GM12878 (cell line): Measurements from ENCODE around the gene LRRFIP2. TPM values are rescaled to one million over a fixed set of nuclear protein-coding genes. Genes with fewer than 3 reads are reported as not detected.

Experiments
- ATAC-seq: fragments of 200-7000 bp; cut with Tn5 transposase; 3 replicates; pipeline ENCODE4 v1.9.1; 2020; ENCODE audit warnings: mild to moderate bottlenecking, moderate library complexity
- BruUV-seq: library from RNA; stranded (reverse); fragments of 400-500 nt; replicated peaks from 2 replicates; lab custom pipeline; 2021; lab: Mats Ljungman, UMichigan
- CTCF ChIA-PET: fragments of 300-600 bp; sonication (Branson Sonifier 250); formaldehyde crosslinking; extraction: SDS; loops from one replicate; lab custom pipeline; 2021; ENCODE audit warnings: inconsistent platforms; lab: Yijun Ruan, JAX
- POLR2A ChIA-PET: fragments of 350-600 bp; formaldehyde crosslinking; extraction: SDS; loops from one replicate; lab custom pipeline; 2021; ENCODE audit warnings: inconsistent platforms; lab: Charles Lee
- RAD21 ChIA-PET: fragments of 300-600 bp; sonication (Branson Sonifier 250); formaldehyde crosslinking; loops from one replicate; lab custom pipeline; 2023; ENCODE audit warnings: antibody characterized with exemption; ENCODE audit not compliant: unreplicated experiment; lab: Charles Lee
- SMC1A ChIA-PET: fragments of 300-600 bp; sonication (Branson Sonifier 250); formaldehyde crosslinking; loops from one replicate; lab custom pipeline; 2023; ENCODE audit not compliant: unreplicated experiment, uncharacterized antibody; lab: Charles Lee
- DNase-seq: peaks from one replicate; pipeline ENCODE4 v3.0.0-alpha.2; 2011; ENCODE audit warnings: low read depth, low spot score
- FAIRE-seq: peaks from 3 replicates; lab custom pipeline; 2011; peaks lifted over from hg19 to GRCh38; lab: Jason Lieb, UNC
- H2AFZ ChIP-seq: 2 replicates; pipeline ENCODE4 v1.6.0; 2011; ENCODE audit warnings: low read depth, low read length, control low read depth; ENCODE audit not compliant: control insufficient read depth
- H3K27ac ChIP-seq: 2 replicates; pipeline ENCODE4 v1.5.1; 2011; ENCODE audit warnings: control low read depth; ENCODE audit not compliant: control insufficient read depth, insufficient read depth
- H3K27me3 ChIP-seq, 2 experiments: replicated peaks in 1 of 2; 2 replicates each; pipeline versions ENCODE4 v1.6.0 to v1.6.1; 2011; ENCODE audit warnings: low read length in 1 of 2; ENCODE audit not compliant: control insufficient read depth in 2 of 2, insufficient read depth in 2 of 2
- H3K36me3 ChIP-seq, 2 experiments: 2 replicates each; pipeline ENCODE4 v1.5.1; 2011; ENCODE audit warnings: low read length in 1 of 2; ENCODE audit not compliant: control insufficient read depth in 2 of 2, insufficient read depth in 2 of 2
- H3K4me1 ChIP-seq: 2 replicates; pipeline ENCODE4 v1.6.1; 2011; ENCODE audit warnings: mild to moderate bottlenecking, low read length, moderate library complexity, mixed read lengths; ENCODE audit not compliant: control insufficient read depth, insufficient read depth
- H3K4me2 ChIP-seq: 2 replicates; pipeline ENCODE4 v1.6.0; 2011; ENCODE audit warnings: control low read depth; ENCODE audit not compliant: control insufficient read depth, insufficient read depth
- H3K4me3 ChIP-seq: fragments of 200-600 bp; sonication (generic); 2 replicates; pipeline ENCODE4 v1.5.1; 2016
- H3K79me2 ChIP-seq: 2 replicates; pipeline ENCODE4 v1.6.0; 2011; ENCODE audit warnings: low read length; ENCODE audit not compliant: control insufficient read depth, insufficient read depth
- H3K9ac ChIP-seq: 2 replicates; pipeline ENCODE4 v1.8.0; 2011; ENCODE audit warnings: low read length, control low read depth, mixed read lengths; ENCODE audit not compliant: control insufficient read depth, insufficient read depth
- H3K9me3 ChIP-seq: replicated peaks from 3 replicates; pipeline ENCODE4 v1.5.1; 2011; ENCODE audit warnings: mild to moderate bottlenecking, low read length; ENCODE audit not compliant: control insufficient read depth, insufficient read depth
- H4K20me1 ChIP-seq: 2 replicates; pipeline ENCODE4 v1.6.0; 2011; ENCODE audit not compliant: control insufficient read depth, insufficient read depth
- ATF7 ChIP-seq: fragments of 450-650 bp; IDR thresholded peaks from 2 replicates; pipeline ENCODE4 v1.6.1; 2016; ENCODE audit warnings: low read depth, mild to moderate bottlenecking
- BMI1 ChIP-seq: fragments of 450-650 bp; IDR thresholded peaks from 2 replicates; pipeline ENCODE4 v1.6.1; 2016; ENCODE audit warnings: mild to moderate bottlenecking, moderate library complexity, borderline replicate concordance
- CEBPZ ChIP-seq: fragments of 150-350 bp; IDR thresholded peaks from 2 replicates; pipeline ENCODE4 v1.6.1; 2016; ENCODE audit warnings: low read depth, low read length
- E2F4 ChIP-seq: IDR thresholded peaks from 2 replicates; pipeline ENCODE4 v1.6.1; 2012; ENCODE audit warnings: low read depth, low read length, improper control_type of control experiment
- E4F1 ChIP-seq: fragments of 450-650 bp; IDR thresholded peaks from 2 replicates; pipeline ENCODE4 v1.6.1; 2018; ENCODE audit warnings: borderline replicate concordance, mild to moderate bottlenecking; ENCODE audit not compliant: partially characterized antibody
- ESRRA ChIP-seq: IDR thresholded peaks from 2 replicates; pipeline ENCODE4 v1.6.1; 2012; ENCODE audit warnings: mild to moderate bottlenecking, low read length, improper control_type of control experiment
- GABPA ChIP-seq: IDR thresholded peaks from 2 replicates; pipeline ENCODE4 v1.6.1; 2014; ENCODE audit warnings: antibody characterized with exemption, low read depth, mild to moderate bottlenecking, inconsistent platforms
- HDAC6 ChIP-seq: fragments of 200-600 bp; sonication (generic); IDR thresholded peaks from one replicate; pipeline ENCODE4 v1.8.0; 2017; ENCODE audit warnings: antibody characterized with exemption; ENCODE audit not compliant: unreplicated experiment
- IKZF2 ChIP-seq, 2 experiments: fragments of 450-650 bp; IDR thresholded peaks; 2 replicates each; pipeline ENCODE4 v1.6.1; 2017; ENCODE audit warnings: mild to moderate bottlenecking in 2 of 2, moderate library complexity in 2 of 2
- MAX ChIP-seq: IDR thresholded peaks from 2 replicates; pipeline ENCODE4 v1.6.1; 2012; ENCODE audit warnings: low read depth, low read length, improper control_type of control experiment
- MXI1 ChIP-seq: fragments of 150-350 bp; IDR thresholded peaks from 2 replicates; pipeline ENCODE4 v1.6.1; 2011; ENCODE audit warnings: low read depth, mild to moderate bottlenecking, inconsistent platforms, low read length, improper control_type of control experiment
- NFYB ChIP-seq: IDR thresholded peaks from 2 replicates; pipeline ENCODE4 v1.6.1; 2011; ENCODE audit warnings: low read depth, mild to moderate bottlenecking, low read length, improper control_type of control experiment, moderate library complexity; ENCODE audit not compliant: insufficient read depth
- PML ChIP-seq: IDR thresholded peaks from 2 replicates; pipeline ENCODE4 v1.6.1; 2012; ENCODE audit warnings: low read length, inconsistent platforms
- POLR2AphosphoS5 ChIP-seq: IDR thresholded peaks from 2 replicates; pipeline ENCODE4 v1.6.1; 2011; ENCODE audit warnings: mild to moderate bottlenecking, low read length, inconsistent platforms
- RBBP5 ChIP-seq: fragments of 200-600 bp; sonication (generic); conservative IDR thresholded peaks from 2 replicates; pipeline ENCODE4 v1.6.1; 2016
- SKIL ChIP-seq: fragments of 450-650 bp; IDR thresholded peaks from 2 replicates; pipeline ENCODE4 v1.6.1; 2017; ENCODE audit warnings: mild to moderate bottlenecking, low read depth, inconsistent platforms; ENCODE audit not compliant: poor library complexity, severe bottlenecking
- SMARCA5 ChIP-seq: fragments of 450-650 bp; IDR thresholded peaks from 2 replicates; pipeline ENCODE4 v1.6.1; 2017; ENCODE audit warnings: mild to moderate bottlenecking
- SREBF2 ChIP-seq: IDR thresholded peaks from 2 replicates; pipeline ENCODE4 v1.6.1; 2012; ENCODE audit warnings: mild to moderate bottlenecking, low read length
- in situ Hi-C: fragments of 300-500 bp; cut with MboI; formaldehyde crosslinking; loops from 9 replicates; pipeline ENCODE4 v1.14.3; 2018; ENCODE audit warnings: mixed read lengths
- intact Hi-C: fragments of 100-400 bp; cut with micrococcal nuclease; formaldehyde crosslinking; loops from one replicate; pipeline ENCODE4 v1.14.2; 2022; ENCODE audit not compliant: unreplicated experiment
- polyA plus RNA-seq, 11 experiments: library from polyadenylated mRNA; depleted of rRNA in 4 of 11; unstranded in 6 of 11; stranded (reverse) in 5 of 11; fragments of >200 nt; fragmentation: Nextera tagmentation in 4 of 11; fragmentation: Illumina TruSeq in 1 of 11; extraction: Ambion mirVana in 4 of 11; extraction: Trizol in 1 of 11; gene quantifications; 1 replicate in 1 of 11; 2 replicates in 10 of 11; pipeline versions ENCODE4 v1.2.1 to v1.2.3, GENCODE V29; 2011 to 2016; ENCODE audit warnings: inconsistent platforms in 2 of 11, missing spikeins in 2 of 11, low read depth in 1 of 11
- total RNA-seq, 4 experiments: library from RNA; depleted of rRNA in 3 of 4; stranded (reverse); fragments of >200 nt in 3 of 4; fragmentation: Illumina TruSeq in 1 of 4; extraction: Trizol in 1 of 4; gene quantifications; 2 replicates each; pipeline versions ENCODE4 v1.2.1 to v1.2.3, GENCODE V29; 2013 to 2021

Gene LRRFIP2
- total and polyA plus RNA-seq, 10 of the 15 experiments (the other 5 are each of a cell fraction or from before 2014, with no cell fraction given), result 9.7 to 46.9 (median 38.1) TPM

- no peak overlapping the region for H3K4me3 ChIP-seq
- TF ChIP-seq PML (no peak), HDAC6 (no peak), CEBPZ (no peak), GABPA (no peak), ATF7 (no peak), MXI1 (no peak), NFYB (no peak), SMARCA5 (no peak), E2F4 (no peak), E4F1 (no peak), MAX (no peak), BMI1 (no peak), RBBP5 (no peak), SKIL (no peak), POLR2AphosphoS5 (no peak), IKZF2 (IDR thresholded peaks at IDR 0.05) (no peak), SREBF2 (no peak), ESRRA (no peak)
Measured at GRCh38 chr3:37099469-37099868, 74.9 kb downstream of the LRRFIP2 start.

More at GRCh38 chr3:37099469-37099868, 74.9 kb downstream of the LRRFIP2 start:
- H3K27ac ChIP-seq, result no peak overlapping the region
- ChIA-PET RAD21 (no interaction called here), SMC1A (interaction anchor here (0.7 kb wide), 1 partner anchor 18 kb away, joined by 3 read pairs; no protein-coding TSS in a partner anchor), POLR2A (no interaction called here), CTCF (no interaction called here)
- no peaks in the 10 kb centered on the region for H3K79me2 ChIP-seq
- no peak overlapping the region for H3K9ac ChIP-seq
- H3K27me3 ChIP-seq, result no peaks in the 10 kb centered on the region
- in situ Hi-C loops, result no loop called here
- no peaks in the 10 kb centered on the region for H3K36me3 ChIP-seq
- no peak overlapping the region for H3K4me2 ChIP-seq
- BruUV-seq, result no TSS peak
- FAIRE-seq (no peak), DNase-seq (no peak), ATAC-seq (no peak)
- H3K9me3 ChIP-seq, result no peaks in the 10 kb centered on the region
- intact Hi-C loops, result no loop called here
- no peaks in the 10 kb centered on the region for H4K20me1 ChIP-seq
- no peak overlapping the region for H2AFZ ChIP-seq
- H3K4me1 ChIP-seq, result no peaks in the 10 kb centered on the region
